Natural killer cell treated with Interleukin-12 subunit alpha and Interleukin-12 subunit beta and Interleukin-15 and Interleukin-18, amount 100 ng/mL, for 72 hours (primary cell): ENCODE results near the gene TNFRSF19. TPM values are rescaled to one million over a fixed set of nuclear protein-coding genes. Genes with fewer than 3 reads are reported as not detected.
"Not testable (repeated sequence)": the region's sequence is repeated elsewhere in the genome, so short reads cannot be mapped to it uniquely, and the experiment has no call there.

Experiments used
- ATAC-seq, 2 donors: fragments of 150-1000 bp; cut with Tn5 transposase in 1 of 2; sonication (Bioruptor Pico), chemical (Tn5 transposase) in 1 of 2; 2 replicates each; pipeline ENCODE4 v1.10.0; 2021
- DNase-seq: peaks from one replicate; pipeline ENCODE4 v3.0.0; 2022; ENCODE audit warnings: low spot score
- H3K27ac Mint-ChIP-seq, 2 donors: 1 replicate in 1 of 2; 2 replicates in 1 of 2; pipeline ENCODE4 v1.8.0; 2022; ENCODE audit warnings: mixed read lengths in 2 of 2, mild to moderate bottlenecking in 1 of 2, moderate library complexity in 1 of 2
- H3K27me3 Mint-ChIP-seq, 2 donors: 1 replicate in 1 of 2; 2 replicates in 1 of 2; pipeline ENCODE4 v1.8.0; 2022; ENCODE audit warnings: mixed read lengths in 2 of 2
- H3K36me3 Mint-ChIP-seq: one replicate; pipeline ENCODE4 v1.8.0; 2022; ENCODE audit warnings: mixed read lengths
- H3K4me1 Mint-ChIP-seq, 2 donors: 1 replicate in 1 of 2; 2 replicates in 1 of 2; pipeline ENCODE4 v1.8.0; 2022; ENCODE audit warnings: low read depth in 2 of 2, mixed read lengths in 2 of 2, mild to moderate bottlenecking in 1 of 2
- H3K4me3 Mint-ChIP-seq: one replicate; pipeline ENCODE4 v1.8.0; 2022; ENCODE audit warnings: mixed read lengths
- H3K9me3 Mint-ChIP-seq: 2 replicates; pipeline ENCODE4 v1.8.0; 2022; ENCODE audit warnings: mixed read lengths
- total RNA-seq, 2 donors: library from RNA; stranded (reverse); gene quantifications; one replicate each; pipeline ENCODE4 v1.2.3, GENCODE V29; 2022

TNFRSF19 gene
- total RNA-seq, 2 donors from 2014 or later, result 0.14 to 0.17 TPM

GRCh38 chr13:23579072-23579895 is 9.1 kb downstream of the TNFRSF19 start:
- Mint-ChIP-seq H3K4me1 (peaks cover 13 to 15% of the 10 kb centered on the region in 2 donors), H3K9me3 (peaks cover 2% of the 10 kb centered on the region), H3K27me3 (peaks cover 25 to 39% of the 10 kb centered on the region in 2 donors), H3K4me3 (peak overlapping the region; percentile 70), H3K36me3 (peaks cover 6% of the 10 kb centered on the region), H3K27ac (no peak overlapping the region)
- peak; percentile 92 for DNase-seq
- peak; percentile 99 for ATAC-seq

GRCh38 chr13:23579896-23580683 is 9.9 kb downstream of the TNFRSF19 start:
- Mint-ChIP-seq H3K27ac (no peak overlapping the region), H3K9me3 (peaks cover 2% of the 10 kb centered on the region), H3K4me1 (peaks cover 13 to 15% of the 10 kb centered on the region in 2 donors), H3K27me3 (peaks cover 19 to 47% of the 10 kb centered on the region in 2 donors), H3K4me3 (peak overlapping the region; percentile 70), H3K36me3 (peaks cover 6% of the 10 kb centered on the region)
- no peak for DNase-seq
- ATAC-seq, result no peak

GRCh38 chr13:23580684-23581060 is 10.5 kb downstream of the TNFRSF19 start:
- Mint-ChIP-seq H3K4me1 (peaks cover 13 to 15% of the 10 kb centered on the region in 2 donors), H3K9me3 (peaks cover 2% of the 10 kb centered on the region), H3K27ac (no peak overlapping the region), H3K4me3 (peak overlapping the region; percentile 70), H3K27me3 (peaks cover 23 to 47% of the 10 kb centered on the region in 2 donors), H3K36me3 (peaks cover 6% of the 10 kb centered on the region)
- ATAC-seq, result no peak
- DNase-seq, result no peak

- Mint-ChIP-seq H3K4me3 (no peak overlapping the region), H3K27ac (no peak overlapping the region), H3K4me1 (peaks cover 6% of the 10 kb centered on the region in 2 donors), H3K27me3 (peaks cover 21 to 32% of the 10 kb centered on the region in 2 donors), H3K9me3 (no peaks in the 10 kb centered on the region), H3K36me3 (no peaks in the 10 kb centered on the region)
- ATAC-seq (no peak), DNase-seq (no peak)
Observed at GRCh38 chr13:23583491-23583890, 13.3 kb downstream of the TNFRSF19 start.

- Mint-ChIP-seq H3K27ac (no peak overlapping the region), H3K4me1 (peaks cover 6% of the 10 kb centered on the region in 2 donors), H3K9me3 (no peaks in the 10 kb centered on the region), H3K4me3 (no peak overlapping the region), H3K36me3 (no peaks in the 10 kb centered on the region), H3K27me3 (peaks cover 26 to 39% of the 10 kb centered on the region in 2 donors)
- DNase-seq (no peak), ATAC-seq (no peak)
Observed at GRCh38 chr13:23584275-23584674, 14.1 kb downstream of the TNFRSF19 start.

GRCh38 chr13:23586336-23586735 is 16.1 kb downstream of the TNFRSF19 start:
- Mint-ChIP-seq H3K36me3 (no peaks in the 10 kb centered on the region), H3K27me3 (peaks cover 23 to 33% of the 10 kb centered on the region in 2 donors)
- no peak for ATAC-seq

GRCh38 chr13:23588666-23589065 is 18.5 kb downstream of the TNFRSF19 start:
- Mint-ChIP-seq H3K4me1 (no peaks in the 10 kb centered on the region), H3K4me3 (no peak overlapping the region), H3K27ac (no peak overlapping the region), H3K9me3 (no peaks in the 10 kb centered on the region), H3K36me3 (no peaks in the 10 kb centered on the region), H3K27me3 (peaks cover 19 to 20% of the 10 kb centered on the region in 2 donors)
- DNase-seq (no peak), ATAC-seq (no peak)

More at GRCh38 chr13:23586336-23586735, 16.1 kb downstream of the TNFRSF19 start:
- no peaks in the 10 kb centered on the region for H3K4me1 Mint-ChIP-seq
- DNase-seq, result no peak
- H3K9me3 Mint-ChIP-seq, result no peaks in the 10 kb centered on the region
- H3K4me3 Mint-ChIP-seq, result no peak overlapping the region
- H3K27ac Mint-ChIP-seq, result no peak overlapping the region

- Mint-ChIP-seq H3K27ac (no peak overlapping the region), H3K36me3 (no peaks in the 10 kb centered on the region), H3K27me3 (peaks cover 27 to 37% of the 10 kb centered on the region in 2 donors), H3K4me1 (no peaks in the 10 kb centered on the region), H3K4me3 (no peak overlapping the region), H3K9me3 (no peaks in the 10 kb centered on the region)
- DNase-seq, result no peak
- no peak for ATAC-seq
Observed at GRCh38 chr13:23592596-23592995, 22.4 kb downstream of the TNFRSF19 start.

- Mint-ChIP-seq H3K27ac (no peak overlapping the region), H3K4me1 (no peaks in the 10 kb centered on the region), H3K9me3 (no peaks in the 10 kb centered on the region), H3K4me3 (no peak overlapping the region), H3K27me3 (peaks cover 29 to 38% of the 10 kb centered on the region in 2 donors), H3K36me3 (no peaks in the 10 kb centered on the region)
- ATAC-seq (no peak), DNase-seq (no peak)
Observed at GRCh38 chr13:23593148-23593547, 22.9 kb downstream of the TNFRSF19 start.

- not testable (repeated sequence) for H3K4me1 Mint-ChIP-seq, ATAC-seq, H3K27ac Mint-ChIP-seq, H3K4me3 Mint-ChIP-seq, H3K36me3 Mint-ChIP-seq, DNase-seq, H3K9me3 Mint-ChIP-seq
- peaks cover 29 to 36% of the 10 kb centered on the region in 2 donors for H3K27me3 Mint-ChIP-seq
Observed at GRCh38 chr13:23594290-23594689, 24.1 kb downstream of the TNFRSF19 start.

GRCh38 chr13:23598369-23598768 is 28.2 kb downstream of the TNFRSF19 start:
- Mint-ChIP-seq H3K9me3 (no peaks in the 10 kb centered on the region), H3K27ac (no peak overlapping the region), H3K36me3 (no peaks in the 10 kb centered on the region), H3K4me1 (no peaks in the 10 kb centered on the region), H3K4me3 (no peak overlapping the region), H3K27me3 (peaks cover 45 to 60% of the 10 kb centered on the region in 2 donors)
- DNase-seq (no peak), ATAC-seq (no peak)

- DNase-seq, result no peak
- H3K4me3 Mint-ChIP-seq, result no peak overlapping the region
- no peak for ATAC-seq
- H3K27me3 Mint-ChIP-seq, result peaks cover 46 to 67% of the 10 kb centered on the region in 2 donors
- H3K27ac Mint-ChIP-seq, result no peak overlapping the region
- no peaks in the 10 kb centered on the region for H3K9me3 Mint-ChIP-seq
- H3K36me3 Mint-ChIP-seq, result no peaks in the 10 kb centered on the region
- H3K4me1 Mint-ChIP-seq, result no peaks in the 10 kb centered on the region
Observed at GRCh38 chr13:23599083-23599925, 29.1 kb downstream of the TNFRSF19 start.

GRCh38 chr13:23600100-23600499 is 29.9 kb downstream of the TNFRSF19 start:
- H3K4me3 Mint-ChIP-seq, result no peak overlapping the region
- no peaks in the 10 kb centered on the region for H3K4me1 Mint-ChIP-seq
- peaks cover 46 to 71% of the 10 kb centered on the region in 2 donors for H3K27me3 Mint-ChIP-seq
- H3K9me3 Mint-ChIP-seq, result no peaks in the 10 kb centered on the region
- no peak overlapping the region for H3K27ac Mint-ChIP-seq
- ATAC-seq (no peak), DNase-seq (no peak)
- no peaks in the 10 kb centered on the region for H3K36me3 Mint-ChIP-seq
